Measurements from ENCODE around the gene EPHA2.

GRCh38 chr1:16111771-16112595 is 43.9 kb downstream of the EPHA2 start:
- TF ChIP-seq, protein P1, sequence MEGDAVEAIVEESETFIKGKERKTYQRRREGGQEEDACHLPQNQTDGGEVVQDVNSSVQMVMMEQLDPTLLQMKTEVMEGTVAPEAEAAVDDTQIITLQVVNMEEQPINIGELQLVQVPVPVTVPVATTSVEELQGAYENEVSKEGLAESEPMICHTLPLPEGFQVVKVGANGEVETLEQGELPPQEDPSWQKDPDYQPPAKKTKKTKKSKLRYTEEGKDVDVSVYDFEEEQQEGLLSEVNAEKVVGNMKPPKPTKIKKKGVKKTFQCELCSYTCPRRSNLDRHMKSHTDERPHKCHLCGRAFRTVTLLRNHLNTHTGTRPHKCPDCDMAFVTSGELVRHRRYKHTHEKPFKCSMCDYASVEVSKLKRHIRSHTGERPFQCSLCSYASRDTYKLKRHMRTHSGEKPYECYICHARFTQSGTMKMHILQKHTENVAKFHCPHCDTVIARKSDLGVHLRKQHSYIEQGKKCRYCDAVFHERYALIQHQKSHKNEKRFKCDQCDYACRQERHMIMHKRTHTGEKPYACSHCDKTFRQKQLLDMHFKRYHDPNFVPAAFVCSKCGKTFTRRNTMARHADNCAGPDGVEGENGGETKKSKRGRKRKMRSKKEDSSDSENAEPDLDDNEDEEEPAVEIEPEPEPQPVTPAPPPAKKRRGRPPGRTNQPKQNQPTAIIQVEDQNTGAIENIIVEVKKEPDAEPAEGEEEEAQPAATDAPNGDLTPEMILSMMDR (IDR thresholded peaks at IDR 0.05), result no peak
- TF ChIP-seq POLR2A (IDR thresholded peaks at IDR 0.05), result no peak
